Muscle of leg (tissue), 11 donors: ENCODE data around the gene DAG1. TPM values are rescaled to one million over a fixed set of nuclear protein-coding genes. Genes with fewer than 3 reads are reported as not detected.

Source experiments
- DNase-seq: peaks from one replicate; pipeline ENCODE4 v3.0.0; 2013
- H3K27ac ChIP-seq: one replicate; pipeline ENCODE4 v1.5.1; 2013; ENCODE audit warnings: mild to moderate bottlenecking, low read length, control low read depth
- H3K27me3 ChIP-seq: one replicate; pipeline ENCODE4 v1.6.1; 2013; ENCODE audit warnings: low read length; ENCODE audit not compliant: control insufficient read depth, insufficient read depth
- H3K36me3 ChIP-seq: one replicate; pipeline ENCODE4 v1.6.1; 2013; ENCODE audit warnings: low read length; ENCODE audit not compliant: control insufficient read depth, insufficient read depth
- H3K4me1 ChIP-seq: one replicate; pipeline ENCODE4 v1.6.1; 2013; ENCODE audit warnings: low read length; ENCODE audit not compliant: control insufficient read depth, insufficient read depth
- H3K4me3 ChIP-seq: one replicate; pipeline ENCODE4 v1.5.1; 2013; ENCODE audit warnings: low read length, control low read depth
- H3K9me3 ChIP-seq: replicated peaks from 2 replicates; pipeline ENCODE4 v1.6.1; 2013; ENCODE audit warnings: low read depth, low read length; ENCODE audit not compliant: control insufficient read depth
- WGBS: methylation state at CpG from one replicate; pipeline ENCODE4 v1.1.5; 2013; ENCODE audit warnings: missing lambda C conversion rate; ENCODE audit not compliant: insufficient coverage; 5-methylcytosine and 5-hydroxymethylcytosine counted together
- polyA plus RNA-seq, 8 donors: library from polyadenylated mRNA; unstranded; fragments of 120-200 nt; gene quantifications; one replicate each; pipeline versions ENCODE4 v1.2.1 to v1.2.3, GENCODE V29; 2013; ENCODE audit warnings: inconsistent platforms in 1 of 8, low replicate concordance in 1 of 8; ENCODE audit not compliant: insufficient read length in 8 of 8, insufficient read depth in 1 of 8
- total RNA-seq: library from RNA; stranded (reverse); fragments of 120-200 nt; gene quantifications from one replicate; pipeline ENCODE4 v1.2.4, GENCODE V29; 2013

Gene DAG1
- total and polyA plus RNA-seq, 9 donors, result 142 to 229 (median 197) TPM

DNA sequence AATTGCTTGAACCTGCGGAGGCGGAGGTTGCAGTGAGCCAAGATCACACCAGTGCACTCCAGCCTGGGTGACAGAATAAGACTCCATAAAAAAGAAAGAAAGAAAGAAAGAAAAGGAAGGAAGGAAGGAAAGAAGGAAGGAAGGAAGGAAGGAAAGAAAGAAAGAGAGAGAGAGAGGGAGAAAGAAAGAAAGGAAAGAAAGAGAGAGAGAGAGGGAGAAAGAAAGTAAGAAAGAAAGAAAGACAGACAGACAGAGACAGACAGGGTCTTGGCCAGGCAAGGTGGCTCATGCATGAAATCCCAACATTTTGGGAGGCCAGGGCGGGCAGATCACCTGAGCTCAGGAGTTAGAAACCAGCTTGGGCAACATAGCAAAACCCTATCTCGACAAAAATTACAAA, 16.4 kb upstream of the DAG1 start:
- Histone ChIP-seq H3K27ac (no peak overlapping the region), H3K4me3 (no peak overlapping the region), H3K27me3 (no peaks in the 10 kb centered on the region), H3K4me1 (peaks cover 47% of the 10 kb centered on the region), H3K9me3 (no peaks in the 10 kb centered on the region), H3K36me3 (no peaks in the 10 kb centered on the region)
- WGBS, result 100% methylated on average over 2 of the region's 4 CpGs
- no peak for DNase-seq

DNA sequence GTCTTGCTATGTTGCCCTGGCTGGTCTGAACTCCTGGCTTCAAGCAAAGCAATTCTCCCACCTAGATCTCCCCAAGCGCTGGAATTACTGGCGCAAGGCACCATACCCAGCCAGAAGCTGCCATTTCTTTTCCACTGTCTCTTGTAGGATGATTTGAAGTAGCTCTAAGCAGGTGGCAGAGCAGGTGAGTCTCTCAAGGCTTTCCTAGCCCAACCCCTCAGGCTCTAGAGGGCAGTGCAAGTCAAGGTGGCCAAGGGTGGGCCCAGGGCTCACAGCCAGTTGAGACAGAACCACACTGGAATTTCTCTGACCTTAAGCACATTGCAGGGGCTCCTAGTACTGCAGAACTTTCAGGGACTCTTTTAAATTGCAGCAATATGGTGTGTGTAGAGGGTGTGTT, 15.6 kb upstream of the DAG1 start:
- Histone ChIP-seq H3K27me3 (no peaks in the 10 kb centered on the region), H3K4me1 (peaks cover 55% of the 10 kb centered on the region), H3K36me3 (no peaks in the 10 kb centered on the region), H3K4me3 (no peak overlapping the region), H3K9me3 (no peaks in the 10 kb centered on the region), H3K27ac (peak overlapping the region; percentile 90)
- peak; percentile 43 for DNase-seq
- WGBS, result no CpG with 5 or more reads among the region's 2 CpGs

DNA sequence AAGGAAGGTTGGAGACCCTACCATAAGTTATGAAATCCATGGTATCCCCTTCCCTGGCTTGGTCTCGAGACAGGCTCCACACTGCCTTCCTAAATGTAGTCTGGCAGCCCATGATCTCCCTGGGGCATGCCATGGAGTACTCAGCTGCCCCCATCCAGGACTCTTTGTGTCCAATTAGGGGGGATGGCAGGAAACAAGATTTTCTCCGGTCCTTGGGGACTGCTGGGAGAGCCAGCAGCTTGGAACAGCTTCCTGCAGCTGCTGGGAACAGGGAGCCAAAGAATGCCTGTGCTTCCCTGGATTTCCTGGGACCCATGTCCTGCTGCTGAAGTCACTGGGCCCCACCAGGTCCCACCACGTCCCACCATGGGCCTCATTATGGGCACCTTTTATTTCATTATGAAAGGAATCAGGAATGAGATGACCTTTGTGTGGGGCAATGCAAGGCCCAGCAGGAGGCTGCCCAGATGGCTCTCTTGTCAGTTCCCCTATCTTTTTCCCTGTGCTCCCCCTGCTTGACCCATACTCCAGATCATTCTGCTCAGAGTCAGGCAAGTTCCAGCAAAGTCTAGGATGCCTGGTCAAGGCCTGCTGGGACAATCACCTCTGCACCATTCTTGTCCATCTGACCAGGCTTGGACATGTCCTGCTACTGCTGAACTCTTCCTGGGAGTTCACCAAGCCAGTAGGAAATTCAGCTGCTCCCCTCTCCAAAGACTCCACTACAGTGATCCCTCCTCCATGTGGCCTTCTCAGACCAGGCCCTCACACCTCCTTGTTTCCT, 15.0 kb upstream of the DAG1 start:
- peaks cover 61% of the 10 kb centered on the region for H3K4me1 ChIP-seq

DNA sequence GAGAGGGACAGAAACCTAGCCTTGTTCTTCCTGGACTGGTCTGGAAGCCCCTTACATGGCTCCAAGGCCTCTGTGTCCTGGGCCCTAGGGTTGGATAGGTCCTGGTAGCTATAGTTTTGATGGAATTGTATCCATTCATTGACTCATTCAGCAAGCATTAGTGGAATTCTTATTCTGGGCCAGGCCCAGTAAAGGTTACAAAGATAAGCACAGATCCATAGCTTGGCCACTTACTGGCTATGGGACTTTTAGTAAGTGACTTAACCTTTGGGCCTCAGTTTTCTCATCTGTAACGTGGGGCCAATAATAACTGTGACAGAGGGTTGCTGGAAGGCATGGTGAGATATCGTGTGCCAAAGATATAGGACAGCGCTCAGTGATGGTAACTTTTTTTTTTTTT, 13.6 kb upstream of the DAG1 start:
- H3K27me3 ChIP-seq, result no peaks in the 10 kb centered on the region
- no peaks in the 10 kb centered on the region for H3K9me3 ChIP-seq
- no CpG with 5 or more reads among the region's 3 CpGs for WGBS
- peak overlapping the region; percentile 90 for H3K27ac ChIP-seq
- DNase-seq, result no peak
- H3K4me1 ChIP-seq, result peaks cover 75% of the 10 kb centered on the region
- no peak overlapping the region for H3K4me3 ChIP-seq
- no peaks in the 10 kb centered on the region for H3K36me3 ChIP-seq

More for the DNA sequence above, 15.0 kb upstream of the DAG1 start:
- WGBS, result 42% methylated on average over 1 of the region's 3 CpGs
- no peaks in the 10 kb centered on the region for H3K36me3 ChIP-seq
- H3K4me3 ChIP-seq, result no peak overlapping the region
- no peaks in the 10 kb centered on the region for H3K9me3 ChIP-seq
- H3K27ac ChIP-seq, result peak overlapping the region; percentile 90
- peak; percentile 86 for DNase-seq
- no peaks in the 10 kb centered on the region for H3K27me3 ChIP-seq

DNA sequence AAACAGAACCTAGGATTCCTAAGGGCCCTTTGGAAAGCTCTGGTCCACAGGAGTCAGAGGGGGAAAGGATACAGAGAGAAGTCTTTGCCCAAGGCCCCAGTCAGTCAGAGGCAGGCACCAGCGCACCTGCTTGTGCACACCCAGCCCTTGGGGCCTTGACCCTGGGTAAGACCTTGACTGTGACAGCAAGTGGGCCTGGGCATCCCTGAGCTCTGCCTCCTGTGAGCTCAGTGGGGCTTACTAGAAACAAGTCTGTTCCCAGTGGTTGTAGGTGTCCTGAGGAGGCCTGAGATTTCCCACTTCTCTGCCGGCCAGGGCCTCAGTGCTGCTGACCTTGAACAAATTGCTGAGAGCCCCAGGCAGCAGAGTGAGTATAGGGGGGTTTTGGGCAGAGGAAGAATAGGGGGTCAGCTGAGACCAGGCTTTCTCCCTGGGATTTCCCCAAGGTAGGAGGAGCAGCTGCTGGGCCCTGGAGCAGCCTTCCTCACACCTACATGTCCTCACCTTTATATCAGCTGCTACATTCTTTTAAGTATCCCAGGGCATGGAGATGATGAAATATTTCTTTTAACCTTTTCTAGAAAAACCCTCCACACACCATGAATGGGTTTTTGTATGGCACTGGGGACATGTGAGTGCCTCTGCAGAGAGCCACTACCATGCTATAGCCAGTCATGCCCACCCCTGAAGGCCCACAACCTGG, 9.7 kb upstream of the DAG1 start:
- WGBS, result 71% methylated on average over 2 of the region's 2 CpGs
- no peaks in the 10 kb centered on the region for H3K9me3 ChIP-seq
- H3K27me3 ChIP-seq, result no peaks in the 10 kb centered on the region
- H3K4me1 ChIP-seq, result peaks cover 84% of the 10 kb centered on the region
- H3K27ac ChIP-seq, result peak overlapping the region; percentile 86
- H3K36me3 ChIP-seq, result no peaks in the 10 kb centered on the region
- DNase-seq, result no peak
- no peak overlapping the region for H3K4me3 ChIP-seq

DNA sequence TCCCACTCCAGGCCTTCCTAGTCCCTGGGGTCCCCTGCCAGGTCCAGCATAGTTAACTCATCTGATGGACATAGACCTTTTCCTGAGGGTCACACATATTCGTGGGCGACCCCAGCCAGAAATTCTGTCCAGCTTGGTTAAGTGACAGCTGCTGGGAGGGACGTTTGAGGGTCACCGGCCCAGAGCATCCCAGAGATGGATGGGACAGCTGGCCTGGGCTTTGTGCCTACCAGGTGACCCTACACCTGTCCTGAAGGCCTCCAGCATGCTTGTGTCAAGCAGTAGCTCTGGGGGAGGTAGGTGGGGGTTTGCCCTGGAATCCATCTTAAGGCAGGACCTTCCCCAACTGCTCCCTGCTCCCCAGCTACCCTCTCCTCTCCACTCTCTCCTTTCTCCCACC, 9.1 kb upstream of the DAG1 start:
- peaks cover 84% of the 10 kb centered on the region for H3K4me1 ChIP-seq
- H3K27ac ChIP-seq, result peak overlapping the region; percentile 86
- WGBS, result 40% methylated on average over 1 of the region's 4 CpGs
- no peak overlapping the region for H3K4me3 ChIP-seq
- H3K36me3 ChIP-seq, result no peaks in the 10 kb centered on the region
- H3K9me3 ChIP-seq, result no peaks in the 10 kb centered on the region
- no peaks in the 10 kb centered on the region for H3K27me3 ChIP-seq
- peak; percentile 45 for DNase-seq

DNA sequence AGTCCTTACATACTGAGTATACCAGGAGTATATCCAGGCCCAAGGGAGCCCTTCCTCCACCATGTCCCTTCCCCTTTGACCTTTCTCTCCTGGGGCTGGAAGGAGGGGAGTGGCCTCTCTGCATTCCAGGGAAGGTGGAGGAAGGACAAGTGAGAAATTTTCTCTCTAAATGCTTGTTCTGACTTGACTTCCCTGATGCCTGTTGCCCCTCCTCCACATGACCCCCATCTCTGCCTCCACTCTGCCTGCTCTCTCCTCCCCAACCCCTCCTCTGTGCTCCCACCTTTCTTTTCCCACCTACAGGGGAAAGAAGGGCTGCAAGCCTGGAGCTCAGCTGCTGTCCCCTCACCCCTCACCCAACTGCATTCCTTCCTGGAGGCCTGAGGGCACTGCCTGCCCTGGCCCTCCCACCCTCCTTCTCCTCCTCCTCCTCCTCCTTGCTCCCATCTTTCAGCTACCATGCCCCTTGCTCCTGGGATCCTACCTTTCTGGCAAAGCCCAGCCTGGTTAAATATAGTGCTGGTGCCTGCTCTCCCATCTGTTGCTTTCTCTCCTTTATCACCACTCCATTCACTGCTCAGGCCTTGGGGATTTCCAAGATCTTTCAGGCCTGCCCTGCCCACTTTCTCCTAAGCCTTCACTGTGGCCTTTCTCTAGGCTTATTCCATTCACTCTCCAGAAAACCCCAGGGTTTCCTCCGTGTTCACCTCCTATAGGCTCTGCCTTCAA, 8.5 kb upstream of the DAG1 start:
- DNase-seq, result no peak
- H3K36me3 ChIP-seq, result no peaks in the 10 kb centered on the region
- H3K4me3 ChIP-seq, result no peak overlapping the region
- H3K27ac ChIP-seq, result peak overlapping the region; percentile 86
- no CpG with 5 or more reads among the region's 1 CpG for WGBS
- peaks cover 83% of the 10 kb centered on the region for H3K4me1 ChIP-seq
- H3K9me3 ChIP-seq, result no peaks in the 10 kb centered on the region
- no peaks in the 10 kb centered on the region for H3K27me3 ChIP-seq

DNA sequence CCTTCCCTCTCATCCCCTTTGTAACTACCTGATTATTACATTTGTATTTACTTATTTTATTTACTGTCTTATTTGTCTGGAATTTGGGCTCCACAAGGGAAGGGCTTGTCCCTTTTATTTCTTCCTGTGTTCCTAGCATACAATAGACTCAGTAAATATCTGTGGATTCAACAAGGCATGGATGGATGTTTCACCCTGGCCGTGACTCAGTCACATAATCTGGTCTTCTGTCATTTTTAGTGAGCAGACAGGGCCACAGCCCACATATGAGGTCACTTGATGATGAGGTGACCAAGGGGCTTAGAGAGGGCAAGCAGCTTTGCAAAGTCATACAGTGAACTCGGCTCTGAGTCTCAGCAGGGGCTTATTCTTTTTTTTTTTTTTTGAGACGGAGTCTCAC, 7.8 kb upstream of the DAG1 start:
- Histone ChIP-seq H3K4me1 (peaks cover 81% of the 10 kb centered on the region), H3K27ac (peak overlapping the region; percentile 86), H3K9me3 (no peaks in the 10 kb centered on the region), H3K27me3 (no peaks in the 10 kb centered on the region), H3K36me3 (no peaks in the 10 kb centered on the region), H3K4me3 (no peak overlapping the region)
- DNase-seq, result no peak
- WGBS, result 78% methylated on average over 1 of the region's 3 CpGs

DNA sequence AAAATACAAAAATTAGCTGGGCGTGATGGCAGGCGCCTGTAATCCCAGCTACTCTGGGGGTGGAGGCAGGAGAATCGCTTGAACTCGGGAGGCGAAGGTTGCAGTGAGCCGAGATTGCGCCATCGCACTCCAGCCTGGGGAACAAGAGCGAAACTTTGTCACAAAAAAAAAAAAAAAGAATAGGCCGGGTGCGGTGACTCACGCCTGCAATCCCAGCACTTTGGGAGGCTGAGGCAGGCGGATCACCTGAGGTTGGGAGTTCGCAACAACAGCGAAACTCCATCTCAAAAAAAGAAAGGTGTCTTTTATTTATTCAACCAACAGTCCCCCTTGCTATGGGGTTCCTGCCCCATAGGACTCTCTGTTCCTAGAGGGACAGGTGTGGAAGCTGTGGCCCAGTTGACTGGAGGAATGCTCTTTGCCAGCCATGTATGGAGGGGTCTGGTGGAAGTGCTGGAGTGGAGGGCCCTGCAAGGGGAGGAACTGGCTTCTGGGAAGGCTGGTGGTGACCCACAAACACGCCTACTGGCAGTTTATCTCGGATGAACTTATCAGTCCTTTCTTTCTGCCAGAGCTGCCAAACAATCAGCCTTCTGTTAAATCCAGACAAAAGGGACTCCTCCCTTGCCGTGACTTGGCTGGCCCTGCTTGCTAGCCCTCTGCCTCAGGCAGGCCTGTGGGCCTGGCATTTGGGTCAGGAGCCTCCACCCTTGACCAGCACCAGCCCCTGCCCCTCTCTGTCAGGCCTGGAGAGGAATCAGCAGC, 4.6 kb upstream of the DAG1 start:
- H3K36me3 ChIP-seq, result no peaks in the 10 kb centered on the region
- H3K27ac ChIP-seq, result peak overlapping the region; percentile 88
- WGBS, result 83% methylated on average over 10 of the region's 18 CpGs
- no peaks in the 10 kb centered on the region for H3K9me3 ChIP-seq
- H3K4me1 ChIP-seq, result peaks cover 72% of the 10 kb centered on the region
- H3K4me3 ChIP-seq, result no peak overlapping the region
- H3K27me3 ChIP-seq, result no peaks in the 10 kb centered on the region
- DNase-seq, result peak; percentile 65
